ENCODE data around the gene GFAP.

The GFAP gene

DNA sequence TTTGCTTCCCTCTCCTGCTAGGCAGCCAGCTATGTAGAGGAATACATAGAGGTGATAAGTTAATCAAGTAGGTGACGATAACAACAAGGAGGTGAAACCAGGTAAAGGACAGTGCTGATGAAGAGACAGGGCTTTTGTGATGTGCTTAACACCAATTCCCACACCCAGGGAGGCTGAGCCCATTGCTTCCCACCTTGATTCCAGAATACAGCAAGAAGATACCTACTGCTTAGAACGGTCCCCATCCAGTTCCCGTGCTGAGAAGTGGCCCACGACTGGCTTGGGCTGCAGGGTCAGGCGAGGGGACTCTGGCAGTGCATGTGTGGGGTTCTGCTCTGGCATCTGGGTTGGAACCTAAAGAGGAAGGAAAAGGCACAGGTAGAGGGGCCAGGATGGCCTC, 16.1 kb upstream of the GFAP start:
- DNase-seq, result no peak

- DNase-seq, result no peak
Measured at GRCh38 chr17:44930667-44931066, 15.4 kb upstream of the GFAP start.

DNA sequence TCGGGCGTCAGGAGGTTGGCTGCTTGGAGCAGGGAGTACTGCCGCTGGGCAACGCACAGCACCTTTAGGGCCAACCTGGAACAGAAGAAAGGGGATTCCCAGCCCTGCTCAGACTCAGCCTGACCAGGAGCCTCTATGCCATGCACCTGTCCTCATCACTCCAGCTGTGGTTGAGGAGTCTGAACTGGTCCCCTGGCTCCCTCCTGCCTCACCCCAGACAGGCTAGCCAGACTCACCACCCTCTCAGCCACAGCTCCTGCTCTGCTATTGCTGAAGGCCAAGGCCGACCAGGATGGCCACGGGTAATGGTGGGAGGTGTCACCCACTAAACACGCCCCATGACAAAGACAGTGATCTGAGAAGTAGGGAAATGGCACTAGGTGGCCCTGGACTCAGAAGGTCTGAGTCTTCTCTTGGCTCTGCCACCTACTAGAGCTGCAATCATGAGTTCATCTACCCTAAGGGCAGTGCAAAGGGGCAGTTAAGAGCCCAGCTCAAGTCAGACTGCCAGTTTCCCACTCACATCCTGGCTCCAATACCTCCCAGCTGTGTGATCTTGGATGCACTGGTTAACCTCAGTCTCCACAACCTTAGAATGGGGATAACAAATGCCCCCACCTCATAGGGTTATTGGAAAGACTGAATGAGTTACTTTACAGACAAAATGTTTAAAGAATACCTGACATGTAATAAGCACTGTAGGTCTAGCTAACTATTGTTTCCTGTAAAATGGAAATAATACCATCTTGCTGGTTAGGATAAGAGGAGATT, 13.8 kb upstream of the GFAP start:
- DNase-seq, result no peak

DNA sequence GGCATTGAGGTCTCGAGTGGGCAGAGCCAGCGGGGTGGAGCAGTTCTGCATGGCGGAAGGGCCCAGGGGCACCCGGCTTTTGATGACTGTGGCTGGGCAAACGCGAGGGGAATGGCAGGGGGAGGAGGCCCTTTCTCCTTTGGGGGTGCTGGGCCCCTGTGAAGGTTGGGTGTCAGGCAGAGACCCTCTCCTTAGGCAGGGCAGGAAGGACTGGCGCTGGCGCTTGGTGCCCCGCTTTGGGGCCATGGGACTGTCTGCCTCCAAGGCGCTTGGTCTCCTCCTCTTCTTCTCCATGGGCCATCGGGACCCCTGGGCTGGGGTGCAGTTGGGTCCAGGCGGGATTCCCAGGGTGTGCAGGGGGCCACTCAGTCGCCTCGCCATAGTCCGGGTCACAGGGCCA, 12.8 kb upstream of the GFAP start:
- DNase-seq, result no peak

DNA sequence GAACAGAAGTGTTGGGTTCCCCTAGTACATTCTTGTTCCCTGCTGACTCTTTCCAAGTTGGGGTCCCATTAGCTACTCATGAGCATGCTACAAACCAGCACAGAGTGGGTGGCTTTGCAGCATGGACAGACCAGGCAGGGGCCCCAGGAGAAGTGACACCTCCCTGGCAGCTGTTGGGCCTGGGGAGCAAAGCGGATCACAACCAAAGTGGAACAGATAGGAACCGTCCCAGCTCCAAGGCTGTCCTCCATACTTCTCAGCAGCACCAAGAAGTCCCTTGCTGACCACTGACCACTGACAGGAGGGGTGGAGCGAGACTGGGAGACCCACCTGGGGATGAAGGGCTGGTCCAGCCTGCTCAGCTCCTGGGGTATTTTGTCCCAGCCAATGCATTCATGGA, 12.4 kb upstream of the GFAP start:
- DNase-seq, result no peak

- no peak for DNase-seq
Measured at GRCh38 chr17:44926821-44927525, 11.7 kb upstream of the GFAP start.

GRCh38 chr17:44925731-44926697, 10.7 kb upstream of the GFAP start:
- no peak for DNase-seq

- no peak for DNase-seq
Measured at GRCh38 chr17:44924107-44924544, 8.8 kb upstream of the GFAP start.

DNA sequence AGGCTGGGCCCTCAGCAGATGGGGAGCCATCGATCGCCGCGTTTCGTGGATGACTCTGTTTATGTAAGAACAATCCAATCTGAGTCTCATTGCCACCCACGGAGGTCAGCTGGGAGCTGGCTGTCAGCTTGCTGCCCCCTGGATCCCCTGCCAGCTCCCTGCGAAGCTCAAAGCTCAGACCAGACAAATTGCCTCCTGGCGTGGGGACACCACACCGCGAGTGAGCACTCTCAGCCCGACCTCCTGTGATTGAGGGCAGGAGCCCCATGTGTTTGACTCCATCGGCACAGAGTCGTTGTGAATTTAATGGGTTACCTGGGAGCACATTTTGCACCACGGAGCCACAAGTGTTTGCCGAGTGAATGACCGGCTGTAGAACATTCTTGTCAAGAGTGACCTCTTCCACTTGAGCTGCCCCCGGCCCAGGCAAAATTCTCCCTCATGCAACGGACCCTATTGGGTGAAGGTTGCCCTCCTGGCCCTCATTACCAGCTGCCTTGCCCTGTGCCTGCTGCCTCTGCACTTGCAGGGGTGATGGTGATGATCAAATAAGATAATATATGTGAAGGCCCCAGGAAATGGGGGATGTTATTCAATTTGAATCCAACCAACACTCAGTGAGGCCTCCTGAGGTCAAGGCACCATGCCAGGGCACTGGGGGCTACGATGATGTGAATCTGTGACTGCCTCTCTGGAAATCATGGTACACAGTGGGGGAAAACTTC, 7.6 kb upstream of the GFAP start:
- no peak for DNase-seq

DNA sequence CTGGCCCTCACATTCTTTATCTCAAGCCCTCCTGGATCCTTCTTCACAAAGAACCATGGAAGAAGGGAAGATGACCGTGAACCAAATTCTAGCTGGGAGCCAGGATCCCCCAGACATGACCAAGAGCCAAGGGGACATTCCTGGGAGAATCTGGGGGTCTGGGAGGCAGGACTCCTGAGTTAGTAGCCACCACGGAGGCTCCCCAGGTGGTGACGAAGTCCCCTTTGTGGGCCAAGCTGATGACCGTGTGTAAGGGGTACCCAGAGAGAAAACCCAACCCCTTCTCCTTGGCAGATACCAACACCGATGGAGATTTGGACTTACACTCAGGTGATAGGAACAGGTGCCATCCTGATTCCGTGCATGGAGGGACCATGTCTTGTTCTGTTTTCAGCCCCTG, 6.8 kb upstream of the GFAP start:
- DNase-seq, result no peak

- no peak for DNase-seq
Measured at GRCh38 chr17:44921122-44921882, 6.0 kb upstream of the GFAP start.

- DNase-seq, result no peak
Measured at GRCh38 chr17:44920565-44920940, 5.3 kb upstream of the GFAP start.

- DNase-seq, result peak; percentile 67 to 74
Measured at GRCh38 chr17:44919885-44920564, 4.7 kb upstream of the GFAP start.

- no peak for DNase-seq
Measured at GRCh38 chr17:44919411-44919810, 4.1 kb upstream of the GFAP start.

DNA sequence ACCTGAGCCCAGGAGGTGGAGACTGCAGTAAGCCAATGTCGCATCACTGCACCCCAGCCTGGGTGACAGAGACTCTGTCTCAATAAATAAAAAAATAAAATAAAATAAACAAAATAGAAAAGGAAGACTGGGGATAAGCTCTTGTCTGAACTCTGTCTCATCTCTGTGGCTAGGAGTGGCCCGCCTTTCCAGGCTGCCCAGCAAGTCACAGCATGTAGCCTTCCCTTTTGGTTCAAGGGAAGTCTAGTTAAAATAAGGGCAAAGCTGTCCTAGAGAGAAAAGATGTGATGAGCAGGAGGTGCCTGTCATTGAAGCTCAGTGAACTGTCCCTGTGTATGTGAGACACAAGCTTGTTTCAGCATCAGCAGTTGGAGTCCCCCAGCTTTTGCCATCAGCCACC, 2.7 kb upstream of the GFAP start:
- no peak for DNase-seq

DNA sequence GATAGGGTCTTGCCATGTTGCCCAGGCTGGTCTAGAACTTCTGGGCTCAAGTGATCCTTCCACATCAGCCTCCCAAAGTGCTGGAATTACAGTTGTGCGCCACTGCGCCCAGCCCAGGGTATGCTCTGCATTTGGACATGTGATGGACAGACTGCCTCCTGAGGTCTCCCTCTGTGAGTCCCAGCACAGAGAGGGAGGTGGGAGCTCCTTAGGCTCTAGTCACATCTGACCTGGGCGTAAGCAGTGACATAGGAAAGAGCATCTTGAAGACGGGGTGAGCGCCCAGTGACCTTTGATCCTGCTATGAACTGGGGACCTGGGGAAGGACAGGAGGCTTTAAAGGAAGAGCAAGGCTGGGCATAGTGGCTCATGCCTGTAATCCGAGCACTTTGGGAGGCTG, 2.2 kb upstream of the GFAP start:
- no peak for DNase-seq

GRCh38 chr17:44916781-44917241, 1.5 kb upstream of the GFAP start:
- DNase-seq, result no peak

GRCh38 chr17:44915862-44916780, 821 bp upstream of the GFAP start:
- peak; percentile 74 to 77 for DNase-seq

- no peak for DNase-seq
Measured at GRCh38 chr17:44914698-44915271, 515 bp downstream of the GFAP start.
